ENCODE results near the gene SLC13A2. TPM values are rescaled to one million over a fixed set of nuclear protein-coding genes. Genes with fewer than 3 reads are reported as not detected.

SLC13A2 gene
- total and polyA plus RNA-seq, 2 experiments from 2014 or later: not detected

- H3K4me3 Mint-ChIP-seq: no peak overlapping the region
- peaks cover 6% of the 10 kb centered on the region for H3K27me3 Mint-ChIP-seq (ENCODE audit: insufficient read depth, low read depth, poor library complexity)
- Histone ChIP-seq H3K9me2 (ENCODE audit: insufficient read depth) (no peaks in the 10 kb centered on the region), H3K4me2 (no peak overlapping the region), H3K36me3 (ENCODE audit: insufficient read depth) (no peaks in the 10 kb centered on the region), H3F3A (replicated peaks; ENCODE audit: low read depth) (no peaks in the 10 kb centered on the region), H2AFZ (peak overlapping the region; percentile 92), H3K27me3 (ENCODE audit: insufficient read depth) (no peaks in the 10 kb centered on the region), H3K4me1 (ENCODE audit: insufficient read depth) (peaks cover 11% of the 10 kb centered on the region; the same call in 1 of the 2 replicates), H3K27ac (ENCODE audit: low read depth) (no peak overlapping the region), H4K20me1 (replicated peaks; ENCODE audit: insufficient read depth) (no peaks in the 10 kb centered on the region), H3K4me3 (no peak overlapping the region), H3K79me2 (replicated peaks; ENCODE audit: insufficient read depth) (no peaks in the 10 kb centered on the region)
- TF ChIP-seq CTCF (conservative IDR thresholded peaks at IDR 0.05; ENCODE audit: low read depth in 2 of 2) (no peak), CREB1 (CRISPR knock-in tag; IDR thresholded peaks at IDR 0.05; ENCODE audit: low read depth) (no peak), ZNF462 (CRISPR knock-in tag; IDR thresholded peaks at IDR 0.05) (no peak)
- ATAC-seq: no peak
- H3K9me3 Mint-ChIP-seq: no peaks in the 10 kb centered on the region; the same call in 2 of the 3 replicates
- peaks cover 30% of the 10 kb centered on the region for H3K4me1 Mint-ChIP-seq
- H3K27ac Mint-ChIP-seq: no peak overlapping the region
- H3K36me3 Mint-ChIP-seq (ENCODE audit: low read depth): no peaks in the 10 kb centered on the region
- no peak for DNase-seq (ENCODE audit: low spot score)
Measured at GRCh38 chr17:28501421-28502284, 28.2 kb downstream of the SLC13A2 start.

All from GM23338 (cell line).